Fibroblast of mammary gland (primary cell): ENCODE results near the gene NPM3.

Experiments
- DNase-seq: peaks from one replicate; pipeline ENCODE4 v3.0.0-alpha.2; 2010; ENCODE audit warnings: low read depth
- H3K4me3 ChIP-seq: 2 replicates; pipeline ENCODE4 v1.5.1; 2011; ENCODE audit warnings: low read depth, mild to moderate bottlenecking, low read length, moderate library complexity; ENCODE audit not compliant: control insufficient read depth
- TF ChIP-seq, protein P1 (sequence below): conservative IDR thresholded peaks from 2 replicates; pipeline ENCODE4 v1.5.1; 2011; ENCODE audit warnings: low read depth, low read length, inconsistent platforms; ENCODE audit not compliant: control insufficient read depth, insufficient read depth

Gene NPM3

DNA sequence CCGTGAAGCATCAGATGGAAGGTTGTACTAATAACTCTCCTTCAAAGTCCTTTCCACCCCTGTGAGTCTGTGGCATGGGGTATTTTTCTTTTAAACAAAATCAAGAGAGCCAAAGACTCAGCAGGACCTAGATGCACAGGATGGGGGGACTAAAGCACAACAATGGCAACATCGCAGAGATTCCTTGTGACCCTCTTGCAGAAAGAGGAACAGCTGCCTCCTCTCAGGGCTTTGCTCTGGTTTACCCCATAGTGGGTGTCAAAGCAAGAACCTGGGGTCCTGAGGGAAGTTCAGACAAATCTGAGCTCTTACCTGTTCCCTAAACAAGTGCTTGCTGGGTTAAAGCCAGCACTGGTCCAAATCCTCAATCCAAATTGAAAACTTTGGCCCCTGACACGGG, 46.6 kb downstream of the NPM3 start:
- no peak overlapping the region for H3K4me3 ChIP-seq
- TF ChIP-seq, protein P1, sequence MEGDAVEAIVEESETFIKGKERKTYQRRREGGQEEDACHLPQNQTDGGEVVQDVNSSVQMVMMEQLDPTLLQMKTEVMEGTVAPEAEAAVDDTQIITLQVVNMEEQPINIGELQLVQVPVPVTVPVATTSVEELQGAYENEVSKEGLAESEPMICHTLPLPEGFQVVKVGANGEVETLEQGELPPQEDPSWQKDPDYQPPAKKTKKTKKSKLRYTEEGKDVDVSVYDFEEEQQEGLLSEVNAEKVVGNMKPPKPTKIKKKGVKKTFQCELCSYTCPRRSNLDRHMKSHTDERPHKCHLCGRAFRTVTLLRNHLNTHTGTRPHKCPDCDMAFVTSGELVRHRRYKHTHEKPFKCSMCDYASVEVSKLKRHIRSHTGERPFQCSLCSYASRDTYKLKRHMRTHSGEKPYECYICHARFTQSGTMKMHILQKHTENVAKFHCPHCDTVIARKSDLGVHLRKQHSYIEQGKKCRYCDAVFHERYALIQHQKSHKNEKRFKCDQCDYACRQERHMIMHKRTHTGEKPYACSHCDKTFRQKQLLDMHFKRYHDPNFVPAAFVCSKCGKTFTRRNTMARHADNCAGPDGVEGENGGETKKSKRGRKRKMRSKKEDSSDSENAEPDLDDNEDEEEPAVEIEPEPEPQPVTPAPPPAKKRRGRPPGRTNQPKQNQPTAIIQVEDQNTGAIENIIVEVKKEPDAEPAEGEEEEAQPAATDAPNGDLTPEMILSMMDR = no peak
- no peak for DNase-seq

DNA sequence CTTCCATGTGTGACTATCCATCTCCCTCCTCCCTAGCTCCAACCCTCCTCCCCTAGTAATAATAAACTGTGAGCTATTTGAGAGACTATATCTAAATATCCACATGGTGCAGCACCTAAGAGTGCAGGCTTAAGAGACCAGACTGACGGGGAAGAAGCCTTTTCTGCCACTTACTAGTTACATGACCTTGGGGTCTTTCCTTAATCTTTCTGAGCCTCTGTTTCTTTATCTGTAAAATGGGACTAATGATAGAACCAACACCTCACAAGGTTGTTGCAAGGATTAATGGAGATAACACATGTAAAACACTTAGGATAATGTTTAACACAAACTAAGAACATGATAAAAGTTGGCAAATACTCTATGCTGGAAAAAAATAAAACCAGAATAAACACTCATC, 51.1 kb downstream of the NPM3 start:
- no peak for DNase-seq
- H3K4me3 ChIP-seq = no peak overlapping the region
- TF ChIP-seq, protein P1 = no peak
